ENCODE data around the gene SUCO.
"Not testable (repeated sequence)": the region's sequence is repeated elsewhere in the genome, so short reads cannot be mapped to it uniquely, and the experiment has no call there.

DNA sequence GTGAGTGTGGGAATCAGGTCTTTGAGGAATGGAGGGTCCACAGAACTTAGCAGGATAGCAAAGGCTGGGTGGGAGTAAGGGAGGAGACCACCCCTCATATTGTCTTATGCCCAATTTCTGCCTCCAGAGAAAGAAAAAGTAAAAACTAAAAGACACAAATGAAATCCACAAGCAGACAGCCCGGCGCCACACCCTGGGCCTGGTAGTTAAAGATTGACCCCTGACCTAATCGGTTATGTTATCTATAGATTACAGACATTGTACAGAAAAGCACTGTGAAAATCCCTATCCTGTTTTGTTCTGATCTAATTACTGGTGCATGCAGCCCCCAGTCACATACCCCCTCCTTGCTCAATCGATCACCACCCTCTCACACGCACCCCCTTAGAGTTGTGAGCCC lies 36.8 kb upstream of the SUCO start:
- not testable (repeated sequence) for TF ChIP-seq EZH2 (IDR thresholded peaks at IDR 0.05); POLR2AphosphoS5 (IDR thresholded peaks at IDR 0.05; ENCODE audit: borderline replicate concordance, low read depth, low read length); FOXP2 (optimal IDR thresholded peaks at IDR 0.05; ENCODE audit: control extremely low read depth, extremely low read length, insufficient read depth)

All from SK-N-MC (cell line).